Ovary (tissue), 3 donors: ENCODE data around the gene GNGT1.

ENCODE experiments used
- CTCF ChIP-seq, 3 donors: fragments of 450-650 bp in 2 of 3; fragments of 200-600 bp in 1 of 3; IDR thresholded peaks; one replicate each; pipeline versions ENCODE4 v1.5.1 to v1.8.0; 2016 to 2022; ENCODE audit warnings: antibody characterized with exemption in 3 of 3, mild to moderate bottlenecking in 1 of 3
- EP300 ChIP-seq: sonication (generic); formaldehyde crosslinking; IDR thresholded peaks from one replicate; pipeline ENCODE4 v1.6.1; 2017; ENCODE audit warnings: antibody characterized with exemption
- POLR2A ChIP-seq: fragments of 450-650 bp; IDR thresholded peaks from one replicate; pipeline ENCODE4 v1.6.1; 2017; ENCODE audit warnings: antibody characterized with exemption, mild to moderate bottlenecking, moderate library complexity
- donor health status: DM: no; HTN: no; CAD: no.

DNA sequence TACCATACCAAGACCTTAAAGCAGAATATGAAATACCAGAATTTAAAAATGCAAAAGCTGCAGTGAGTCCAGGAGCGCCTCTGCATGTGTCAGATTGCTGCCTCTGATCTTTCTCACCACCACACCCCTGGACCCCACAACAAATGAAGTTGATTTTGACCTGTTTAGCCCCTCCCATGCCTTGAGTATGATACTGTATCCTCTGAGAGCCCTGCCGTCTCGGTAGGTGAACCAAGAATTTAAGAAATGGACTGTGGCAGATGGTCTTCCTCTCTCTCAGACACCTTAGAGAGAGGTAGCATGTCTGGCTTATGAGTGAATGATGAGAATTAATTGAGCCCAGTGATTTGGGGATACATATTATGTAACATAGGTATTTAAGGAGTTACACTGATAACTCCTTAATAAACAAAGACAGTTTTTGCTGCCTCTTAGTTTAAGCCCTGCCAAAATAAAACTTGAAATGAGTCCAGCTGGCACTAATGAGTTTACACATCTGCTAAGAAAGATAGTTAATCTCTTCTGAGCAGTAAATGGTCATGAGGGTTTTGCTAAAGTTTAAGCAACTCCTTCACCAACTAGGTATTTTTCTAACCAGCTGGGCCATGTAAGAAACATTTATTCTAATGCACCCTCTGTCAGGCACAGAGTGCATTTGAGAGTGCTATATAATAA lies 11.3 kb upstream of the GNGT1 start:
- no peak for TF ChIP-seq CTCF (IDR thresholded peaks at IDR 0.05)
- no peak for TF ChIP-seq POLR2A
- no peak for TF ChIP-seq EP300
